Stimulated activated CD8-positive, alpha-beta memory T cell treated with anti-CD3 and anti-CD28 coated beads, Interleukin-15, amount 100 ng/mL, for 4 hours (primary cell): ENCODE measurements around the gene OGFOD1.

Experiments
- DNase-seq, 2 donors: peaks; one replicate each; pipeline ENCODE4 v3.0.0-alpha.2; 2020; ENCODE audit warnings: low read depth in 2 of 2

Gene OGFOD1

GRCh38 chr16:56426585-56426984 is 24.8 kb upstream of the OGFOD1 start:
- no peak for DNase-seq

DNA sequence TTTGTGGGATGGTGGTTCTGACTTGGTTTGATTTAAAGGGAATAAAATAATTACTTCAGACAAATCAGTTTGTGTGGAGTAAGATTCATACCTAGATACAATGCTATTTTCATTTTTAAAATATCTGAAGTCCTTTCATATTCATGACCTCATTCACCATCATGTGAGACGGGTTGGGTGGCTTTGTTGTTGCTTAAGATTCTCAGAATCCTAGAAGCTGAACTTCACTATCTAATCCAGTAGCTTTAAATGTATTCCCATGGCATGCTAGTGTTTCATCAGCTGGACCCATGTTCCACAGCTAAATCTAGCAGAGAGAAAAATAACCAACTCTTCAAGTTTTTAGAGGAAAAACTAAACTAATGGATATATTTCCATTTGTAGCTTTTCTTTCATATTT is 23.3 kb upstream of the OGFOD1 start:
- DNase-seq: no peak

DNA sequence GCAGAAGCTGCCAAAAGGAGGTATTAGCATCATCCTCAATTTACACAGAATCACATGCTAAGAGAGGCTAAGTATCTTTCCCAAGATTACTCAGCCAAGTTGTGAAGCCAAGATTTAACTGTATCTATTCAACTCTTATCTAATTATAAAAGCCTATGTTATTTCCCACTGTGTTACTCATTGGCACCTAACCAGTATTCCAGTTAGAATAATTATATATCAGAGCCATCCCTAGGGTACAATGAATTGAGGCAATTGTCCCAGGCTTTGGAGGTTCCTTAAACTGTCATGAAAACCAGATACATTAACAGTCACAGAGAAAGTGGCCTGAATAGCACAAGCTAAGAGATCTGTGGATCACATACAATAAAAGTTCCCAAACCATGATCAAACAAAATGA is 15.1 kb upstream of the OGFOD1 start:
- no peak for DNase-seq

DNA sequence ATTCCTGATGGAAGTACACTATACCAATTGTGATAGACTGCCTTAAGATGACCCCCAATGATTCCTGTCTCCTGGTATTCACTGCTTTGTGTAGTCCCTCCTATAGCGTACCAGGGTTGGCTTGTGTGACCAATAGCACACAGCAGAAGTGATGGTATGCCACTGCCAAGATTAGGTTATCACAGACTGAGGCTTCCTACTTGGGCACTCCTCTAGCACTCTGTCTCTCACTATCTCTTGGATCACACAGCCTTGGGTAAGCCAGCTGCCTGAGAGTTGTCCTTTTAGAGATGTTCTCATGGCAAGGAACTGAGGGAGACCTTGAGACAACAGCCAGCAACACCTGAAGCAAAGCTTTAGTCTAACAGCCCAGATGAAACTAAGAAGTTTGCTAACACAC is 13.3 kb upstream of the OGFOD1 start:
- no peak for DNase-seq

DNA sequence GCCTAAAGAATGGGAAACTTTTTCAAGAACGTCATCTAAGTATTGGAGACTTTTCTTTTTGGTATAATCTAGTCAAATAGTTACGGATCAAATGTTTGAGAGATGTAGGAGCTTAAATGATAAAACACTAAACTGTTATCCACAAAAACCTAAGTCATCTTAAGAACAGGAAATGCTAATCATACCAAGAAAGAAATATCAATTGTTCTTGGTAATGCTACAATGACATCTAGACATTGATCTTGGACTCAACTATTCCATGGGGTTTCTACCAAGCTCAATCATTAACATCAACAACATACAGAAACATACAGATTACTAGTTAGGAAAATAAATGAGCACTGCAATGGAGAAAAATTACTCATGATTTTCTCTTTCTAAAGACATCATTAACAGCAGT is 4.1 kb upstream of the OGFOD1 start:
- DNase-seq: no peak

GRCh38 chr16:56448005-56448404 is 3.3 kb upstream of the OGFOD1 start:
- no peak for DNase-seq

DNA sequence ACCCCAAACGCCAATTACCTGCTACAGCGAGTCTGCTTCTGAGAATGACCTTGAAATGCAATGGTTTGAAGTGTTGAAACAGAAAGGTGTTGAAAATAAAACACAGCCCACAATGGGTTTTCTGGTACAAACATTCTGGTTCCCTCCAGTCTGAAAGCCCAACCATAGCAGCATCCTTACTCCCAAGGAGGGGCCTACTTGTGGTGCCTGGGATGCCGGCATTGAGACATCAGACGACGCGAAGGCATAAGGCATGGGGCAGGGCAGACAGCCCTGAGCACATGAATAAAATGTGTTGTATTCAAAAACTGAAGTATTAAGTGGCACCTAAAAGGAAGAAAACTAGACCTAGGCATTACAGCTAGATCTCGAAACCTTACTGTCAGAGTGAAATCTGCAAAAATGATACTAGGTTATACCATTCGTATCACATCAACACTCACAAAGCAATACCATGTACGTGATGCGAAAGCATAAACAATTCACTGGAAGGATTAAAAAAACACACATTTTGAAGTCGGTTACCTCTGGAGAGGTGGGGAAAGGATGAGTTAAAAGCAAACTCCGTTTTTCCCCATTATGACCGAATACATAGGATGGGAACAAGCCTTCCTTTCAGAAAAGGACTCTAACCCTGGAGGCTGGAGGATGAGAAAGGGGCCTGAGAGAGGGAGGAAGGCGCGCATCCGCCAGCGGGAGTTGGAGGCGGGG is 924 bp upstream of the OGFOD1 start:
- DNase-seq: no peak

DNA sequence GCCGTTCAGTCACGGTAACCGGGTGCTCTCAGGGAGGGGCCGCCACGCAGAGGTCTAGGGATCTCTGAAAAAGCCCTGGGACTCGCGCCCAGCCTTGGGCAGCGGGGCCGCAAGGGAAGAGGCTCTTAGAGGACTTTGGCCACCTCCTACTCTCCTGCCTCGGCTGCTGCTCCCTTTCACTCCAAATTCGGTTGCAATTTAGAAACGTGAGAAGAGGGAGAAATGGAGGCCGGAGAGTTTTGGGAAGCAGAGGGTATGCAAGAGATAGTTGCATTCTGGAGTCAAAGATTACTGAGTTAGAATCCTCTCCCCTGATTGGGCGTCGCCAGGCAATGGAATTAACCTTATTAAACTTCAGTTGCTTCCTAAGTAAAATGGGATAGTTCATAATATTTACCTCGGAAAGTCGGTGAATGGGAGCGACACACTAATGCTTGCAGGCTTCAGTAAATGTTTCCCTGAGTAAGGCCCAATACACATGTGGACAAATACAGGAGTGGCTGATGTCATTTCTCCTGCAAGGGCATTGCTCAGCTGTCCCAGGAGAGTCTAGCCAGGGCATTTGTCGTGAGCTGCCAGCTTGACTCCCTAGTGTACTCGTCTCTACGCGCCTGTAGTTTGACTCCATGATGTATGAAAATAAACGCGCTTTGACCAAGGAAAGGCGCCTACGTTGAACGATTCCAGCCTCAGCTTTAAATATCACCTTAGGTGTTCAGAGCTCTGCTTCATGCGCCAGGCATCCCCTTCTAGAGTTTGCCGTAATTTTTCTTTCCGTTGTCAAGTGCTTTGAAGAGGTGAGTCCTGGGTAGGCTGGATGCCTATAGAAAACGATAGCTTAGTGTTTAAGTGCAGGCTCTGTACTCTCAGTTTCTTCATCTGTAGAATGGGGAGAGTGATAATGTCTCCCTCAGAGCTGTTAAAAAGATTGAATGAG is 667 bp downstream of the OGFOD1 start:
- DNase-seq: no peak

- DNase-seq: no peak
Measured at GRCh38 chr16:56457927-56458470, 6.6 kb downstream of the OGFOD1 start.

- no peak for DNase-seq
Measured at GRCh38 chr16:56460101-56460500, 8.7 kb downstream of the OGFOD1 start.

- DNase-seq: no peak
Measured at GRCh38 chr16:56462064-56462796, 10.9 kb downstream of the OGFOD1 start.

DNA sequence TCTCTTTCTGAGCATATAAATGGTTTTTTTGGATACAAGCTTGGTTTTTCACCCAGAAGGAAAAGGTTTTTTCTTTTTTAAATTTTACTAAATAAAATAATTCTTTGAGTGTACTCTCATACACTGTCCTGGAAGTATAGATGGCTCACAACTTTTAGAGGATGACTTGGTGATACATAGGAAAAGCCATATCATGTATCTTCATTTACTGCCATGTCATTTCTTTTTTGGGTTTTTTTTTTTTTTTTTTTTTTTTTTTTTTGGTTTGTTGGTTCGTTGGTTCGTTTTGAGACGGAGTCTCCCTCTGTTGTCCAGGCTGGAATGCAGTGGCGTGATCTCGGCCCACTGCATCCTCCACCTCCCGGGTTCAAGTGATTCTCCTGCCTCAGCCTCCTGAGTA is 11.8 kb downstream of the OGFOD1 start:
- DNase-seq: no peak

DNA sequence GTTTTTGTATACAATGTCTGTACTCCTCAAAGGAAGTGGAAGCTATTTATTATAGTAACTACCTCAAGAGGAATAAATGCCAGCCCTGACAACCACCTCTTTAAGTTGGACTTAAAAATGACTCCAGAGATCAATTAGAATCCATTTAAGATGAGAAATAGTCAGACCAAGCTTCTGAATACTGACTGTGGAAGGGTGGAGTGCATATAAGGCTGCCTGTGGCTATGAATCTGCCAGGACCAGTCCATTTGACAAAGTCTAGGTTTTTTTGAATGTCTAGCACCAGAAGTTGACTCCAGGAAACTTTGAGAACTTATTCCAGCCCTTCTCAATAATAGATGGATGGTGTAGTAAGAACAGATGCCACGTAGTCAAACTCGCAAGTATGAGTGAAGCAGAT is 15.0 kb downstream of the OGFOD1 start:
- no peak for DNase-seq

- DNase-seq: no peak
Measured at GRCh38 chr16:56468800-56469199, 17.4 kb downstream of the OGFOD1 start.

GRCh38 chr16:56469748-56470147 is 18.4 kb downstream of the OGFOD1 start:
- DNase-seq: no peak

DNA sequence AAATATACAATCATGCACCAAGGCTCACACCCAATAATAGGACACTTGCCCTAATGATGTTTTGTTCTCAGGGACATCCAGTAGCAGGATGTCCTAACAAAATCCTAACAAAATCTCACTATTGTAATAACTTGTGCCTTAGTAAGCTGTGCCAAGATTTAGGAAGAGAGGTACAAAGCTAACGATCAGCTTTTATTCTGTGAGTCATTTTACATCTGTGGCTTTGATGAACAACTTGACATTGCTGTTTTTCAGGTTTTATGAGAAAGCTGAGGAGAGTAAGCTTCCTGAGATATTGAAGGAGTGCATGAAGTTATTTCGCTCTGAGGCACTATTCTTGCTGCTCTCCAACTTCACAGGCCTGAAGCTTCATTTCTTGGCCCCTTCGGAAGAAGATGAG is 18.9 kb downstream of the OGFOD1 start:
- DNase-seq: no peak

GRCh38 chr16:56470666-56471065 is 19.3 kb downstream of the OGFOD1 start:
- DNase-seq: no peak

- DNase-seq: no peak
Measured at GRCh38 chr16:56475201-56475600, 23.8 kb downstream of the OGFOD1 start.

GRCh38 chr16:56477096-56477878 is 25.9 kb downstream of the OGFOD1 start:
- DNase-seq: no peak

DNA sequence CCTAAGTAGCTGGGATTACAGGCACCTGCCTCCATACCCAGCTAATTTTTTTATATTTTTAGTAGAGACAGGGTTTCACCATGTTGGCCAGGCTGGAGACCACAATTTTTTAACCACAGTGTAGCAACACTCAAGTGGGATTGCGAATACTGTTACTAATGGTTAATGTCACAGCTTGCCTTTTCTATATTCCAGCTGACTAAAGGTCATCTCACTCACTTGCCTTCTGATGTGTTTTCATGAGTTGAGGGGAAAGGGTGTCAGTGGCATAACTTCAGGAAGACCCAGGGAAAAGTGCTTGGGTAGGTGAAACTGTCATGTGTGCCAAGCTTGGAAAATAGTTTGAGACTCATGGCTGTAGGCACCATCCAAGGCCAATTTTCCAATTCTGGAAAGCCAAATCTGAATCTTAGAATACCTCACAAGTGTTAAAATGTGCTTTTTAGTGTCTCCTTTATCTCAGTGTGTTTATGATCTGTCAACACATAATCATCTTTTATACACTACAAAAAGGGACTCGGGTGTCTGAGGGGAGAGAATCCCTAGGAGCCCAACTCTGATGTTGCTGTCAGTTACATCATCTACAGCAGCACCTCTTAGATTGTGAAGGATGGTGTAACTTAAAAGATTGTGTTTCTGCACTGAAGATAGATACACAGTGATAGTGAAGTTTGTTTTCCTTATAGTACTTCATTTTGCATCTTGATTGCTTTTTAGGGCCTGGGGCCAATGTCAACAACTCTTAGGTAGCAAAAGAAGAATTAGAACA is 27.1 kb downstream of the OGFOD1 start:
- no peak for DNase-seq

DNA sequence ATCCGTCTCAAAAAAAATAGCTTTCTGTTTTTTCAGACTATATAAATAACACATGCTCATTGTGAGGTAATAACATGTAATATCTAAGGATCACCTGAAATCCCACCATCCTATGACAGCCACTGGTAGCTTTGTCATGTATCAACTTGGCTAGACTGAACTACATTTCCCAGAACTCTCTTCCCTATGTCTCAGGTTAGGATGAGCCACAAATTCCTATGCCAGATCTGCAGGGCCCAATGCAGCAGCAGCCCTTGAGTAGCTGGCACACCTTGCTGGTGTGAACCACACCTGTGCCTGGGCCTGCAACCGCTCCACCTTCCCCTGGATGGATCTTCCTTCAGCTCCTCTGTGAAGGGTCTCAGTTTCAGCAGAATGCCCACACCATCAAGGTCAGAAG is 28.1 kb downstream of the OGFOD1 start:
- DNase-seq: no peak
